Measurements from ENCODE around the gene MMP28. TPM values are rescaled to one million over a fixed set of nuclear protein-coding genes. Genes with fewer than 3 reads are reported as not detected.

MMP28 gene
- total and polyA plus RNA-seq, 7 experiments from 2014 or later, result 2.9 to 33.1 (median 14.8) TPM; not detected in 1

GRCh38 chr17:35804658-35805192 lies 9.3 kb upstream of the MMP28 start:
- Histone ChIP-seq H3K9me3 (ENCODE audit: control insufficient read depth in 2 of 3, low read length in 3 of 3) (no peaks in the 10 kb centered on the region), H3K27me3 (ENCODE audit: control insufficient read depth in 2 of 2, insufficient read depth in 2 of 2, low read length in 2 of 2) (no peaks in the 10 kb centered on the region), H3K36me3 (ENCODE audit: control insufficient read depth in 2 of 3, insufficient read depth in 3 of 3, low read length in 3 of 3) (peaks cover 0 to 5% (median 0%) of the 10 kb centered on the region in 3 experiments), H3K27ac (ENCODE audit: low read depth, low read length) (no peak overlapping the region), H3K4me1 (ENCODE audit: control insufficient read depth in 2 of 2, insufficient read depth in 2 of 2, low read length in 2 of 2) (peaks cover 6 to 32% of the 10 kb centered on the region in 2 donors), H3K4me3 (ENCODE audit: low read length) (no peak overlapping the region)
- H3K9me3 Mint-ChIP-seq, result no peaks in the 10 kb centered on the region
- ChIA-PET POLR2A (interaction anchor here (0.6 to 1.3 kb wide), 6 partner anchors 11 to 89 kb away, joined by 3 to 8 read pairs (median 4); no protein-coding TSS in a partner anchor), CTCF (interaction anchor here (0.6 to 9.0 kb wide), 9 partner anchors 9 to 683 kb away, joined by 3 to 222 read pairs (median 4); partner anchors contain the start of genes C17orf50 and MMP28)
- H3K27ac Mint-ChIP-seq, result peak overlapping the region in 5 of 9 donors; percentile 5 to 63 (median 31)
- H3K4me1 Mint-ChIP-seq, result peaks cover 28 to 66% (median 56%) of the 10 kb centered on the region in 7 donors
- H3K4me3 Mint-ChIP-seq, result peak overlapping the region in 1 of 10 donors; percentile 0
- peaks cover 0 to 5% (median 0%) of the 10 kb centered on the region in 5 donors for H3K27me3 Mint-ChIP-seq
- ATAC-seq (peak; percentile 50), DNase-seq (peak in 8 of 9 donors; percentile 38 to 80 (median 69))
- intact Hi-C loops (cut with micrococcal nuclease), result loop anchor here (1.0 to 10.0 kb wide), 11 partner anchors 9 to 1143 kb away; partner anchors contain the start of genes AATF (in 1 of the 2), LIG3 (in 1 of the 2), MMP28 (in 1 of the 2) and SLFN11 (in 1 of the 2)
- no peaks in the 10 kb centered on the region for H3K36me3 Mint-ChIP-seq

- H3K4me1 ChIP-seq (ENCODE audit: control insufficient read depth in 2 of 2, insufficient read depth in 2 of 2, low read length in 2 of 2), result peaks cover 0 to 22% of the 10 kb centered on the region in 2 donors
- peak overlapping the region; percentile 43 to 93 (median 85) for H3K27ac Mint-ChIP-seq
- H3K36me3 Mint-ChIP-seq, result no peaks in the 10 kb centered on the region
- peak; percentile 25 for ATAC-seq
- H3K27me3 Mint-ChIP-seq, result peaks cover 0 to 29% (median 6%) of the 10 kb centered on the region in 5 donors
- H3K27me3 ChIP-seq (ENCODE audit: control insufficient read depth in 2 of 2, insufficient read depth in 2 of 2, low read length in 2 of 2), result no peaks in the 10 kb centered on the region
- H3K36me3 ChIP-seq (ENCODE audit: control insufficient read depth in 2 of 3, insufficient read depth in 3 of 3, low read length in 3 of 3), result no peaks in the 10 kb centered on the region
- CTCF ChIA-PET, result interaction anchor here (0.5 to 1.4 kb wide), 5 partner anchors 9 to 661 kb away, joined by 3 to 7 read pairs (median 3); no protein-coding TSS in a partner anchor
- peak in 6 of 9 donors; percentile 19 to 34 (median 24) for DNase-seq
- H3K27ac ChIP-seq (ENCODE audit: low read depth, low read length), result peak overlapping the region; percentile 42
- H3K9me3 Mint-ChIP-seq, result peaks cover 0 to 3% (median 0%) of the 10 kb centered on the region in 11 donors
- POLR2A ChIA-PET, result interaction anchor here (1.1 kb wide), 1 partner anchor 37 kb away, joined by 6 read pairs; no protein-coding TSS in a partner anchor
- H3K4me3 ChIP-seq (ENCODE audit: low read length), result no peak overlapping the region
- peaks cover 14 to 52% (median 42%) of the 10 kb centered on the region in 7 donors for H3K4me1 Mint-ChIP-seq
- no peaks in the 10 kb centered on the region for H3K9me3 ChIP-seq (ENCODE audit: control insufficient read depth in 2 of 3, low read length in 3 of 3)
- peak overlapping the region in 9 of 10 donors; percentile 42 to 81 (median 64) for H3K4me3 Mint-ChIP-seq
- intact Hi-C loops (cut with micrococcal nuclease), result loop anchor here (10.0 kb wide), 4 partner anchors 427 to 817 kb away; partner anchors contain the start of genes LIG3 (in 1 of the 2), SLFN11 (in 1 of the 2) and SLFN5 (in 1 of the 2)
These were observed 6.3 kb upstream of the MMP28 start for GRCh38 chr17:35801583-35802224.

- Histone ChIP-seq H3K36me3 (ENCODE audit: control insufficient read depth in 2 of 3, insufficient read depth in 3 of 3, low read length in 3 of 3) (no peaks in the 10 kb centered on the region), H3K27me3 (ENCODE audit: control insufficient read depth in 2 of 2, insufficient read depth in 2 of 2, low read length in 2 of 2) (no peaks in the 10 kb centered on the region), H3K4me1 (ENCODE audit: control insufficient read depth in 2 of 2, insufficient read depth in 2 of 2, low read length in 2 of 2) (peaks cover 4 to 27% of the 10 kb centered on the region in 2 donors), H3K9me3 (ENCODE audit: control insufficient read depth in 2 of 3, low read length in 3 of 3) (no peaks in the 10 kb centered on the region), H3K27ac (ENCODE audit: low read depth, low read length) (no peak overlapping the region), H3K4me3 (ENCODE audit: low read length) (no peak overlapping the region)
- ATAC-seq (no peak), DNase-seq (no peak)
- ChIA-PET POLR2A (interaction anchor here (0.8 to 1.3 kb wide), 4 partner anchors 9 to 639 kb away, joined by 3 to 8 read pairs (median 5); partner anchors contain the start of gene TAF15), CTCF (interaction anchor here (1.3 to 2.2 kb wide), 3 partner anchors 9 to 36 kb away, joined by 4 to 9 read pairs (median 8); partner anchors contain the start of gene TAF15)
- peaks cover 0 to 3% (median 0%) of the 10 kb centered on the region in 11 donors for H3K9me3 Mint-ChIP-seq
- peaks cover 14 to 58% (median 49%) of the 10 kb centered on the region in 7 donors for H3K4me1 Mint-ChIP-seq
- peaks cover 0 to 43% (median 12%) of the 10 kb centered on the region in 5 donors for H3K27me3 Mint-ChIP-seq
- peak overlapping the region in 1 of 10 donors; percentile 3 for H3K4me3 Mint-ChIP-seq
- peak overlapping the region in 6 of 9 donors; percentile 24 to 85 (median 67) for H3K27ac Mint-ChIP-seq
- intact Hi-C loops (cut with micrococcal nuclease), result loop anchor here (10.0 kb wide), 4 partner anchors 425 to 815 kb away; partner anchors contain the start of genes LIG3 (in 1 of the 2), SLFN11 (in 1 of the 2) and SLFN5 (in 1 of the 2)
- no peaks in the 10 kb centered on the region for H3K36me3 Mint-ChIP-seq
These were observed 4.5 kb upstream of the MMP28 start for GRCh38 chr17:35799942-35800341.

GRCh38 chr17:35797918-35798317 lies 2.5 kb upstream of the MMP28 start:
- intact Hi-C loops (cut with micrococcal nuclease), result no loop called here
- no peak overlapping the region for H3K27ac Mint-ChIP-seq
- POLR2A ChIA-PET, result interaction anchor here (1.8 to 6.0 kb wide), 2 partner anchors 11 to 15 kb away, joined by 4 to 34 read pairs; partner anchors contain the start of gene TAF15

GRCh38 chr17:35797370-35797769 lies 1.9 kb upstream of the MMP28 start:
- Histone ChIP-seq H3K36me3 (ENCODE audit: control insufficient read depth in 2 of 3, insufficient read depth in 3 of 3, low read length in 3 of 3) (no peaks in the 10 kb centered on the region), H3K27me3 (ENCODE audit: control insufficient read depth in 2 of 2, insufficient read depth in 2 of 2, low read length in 2 of 2) (no peaks in the 10 kb centered on the region), H3K27ac (ENCODE audit: low read depth, low read length) (no peak overlapping the region), H3K4me3 (ENCODE audit: low read length) (no peak overlapping the region), H3K9me3 (ENCODE audit: control insufficient read depth in 2 of 3, low read length in 3 of 3) (no peaks in the 10 kb centered on the region), H3K4me1 (ENCODE audit: control insufficient read depth in 2 of 2, insufficient read depth in 2 of 2, low read length in 2 of 2) (peaks cover 4 to 33% of the 10 kb centered on the region in 2 donors)
- Mint-ChIP-seq H3K27me3 (peaks cover 0 to 68% (median 22%) of the 10 kb centered on the region in 5 donors), H3K4me3 (peak overlapping the region in 3 of 10 donors; percentile 46 to 84 (median 53)), H3K36me3 (no peaks in the 10 kb centered on the region), H3K9me3 (peaks cover 0 to 3% (median 0%) of the 10 kb centered on the region in 11 donors), H3K27ac (no peak overlapping the region), H3K4me1 (peaks cover 15 to 65% (median 54%) of the 10 kb centered on the region in 7 donors)
- ATAC-seq, result no peak
- DNase-seq, result no peak
- POLR2A ChIA-PET, result interaction anchor here (1.0 to 6.0 kb wide), 5 partner anchors 9 to 33 kb away, joined by 3 to 34 read pairs (median 4); partner anchors contain the start of gene TAF15
- intact Hi-C loops (cut with micrococcal nuclease), result no loop called here
- CTCF ChIA-PET, result interaction anchor here (0.6 to 7.1 kb wide), 5 partner anchors 12 to 87 kb away, joined by 4 to 41 read pairs (median 6); partner anchors contain the start of gene TAF15

More at GRCh38 chr17:35797918-35798317, 2.5 kb upstream of the MMP28 start:
- Histone ChIP-seq H3K4me1 (ENCODE audit: control insufficient read depth in 2 of 2, insufficient read depth in 2 of 2, low read length in 2 of 2) (peaks cover 4 to 33% of the 10 kb centered on the region in 2 donors), H3K9me3 (ENCODE audit: control insufficient read depth in 2 of 3, low read length in 3 of 3) (no peaks in the 10 kb centered on the region), H3K36me3 (ENCODE audit: control insufficient read depth in 2 of 3, insufficient read depth in 3 of 3, low read length in 3 of 3) (no peaks in the 10 kb centered on the region), H3K4me3 (ENCODE audit: low read length) (no peak overlapping the region), H3K27ac (ENCODE audit: low read depth, low read length) (no peak overlapping the region), H3K27me3 (ENCODE audit: control insufficient read depth in 2 of 2, insufficient read depth in 2 of 2, low read length in 2 of 2) (no peaks in the 10 kb centered on the region)
- DNase-seq (no peak), ATAC-seq (no peak)
- H3K4me3 Mint-ChIP-seq, result peak overlapping the region in 1 of 10 donors; percentile 12
- H3K36me3 Mint-ChIP-seq, result no peaks in the 10 kb centered on the region
- peaks cover 15 to 65% (median 54%) of the 10 kb centered on the region in 7 donors for H3K4me1 Mint-ChIP-seq
- H3K27me3 Mint-ChIP-seq, result peaks cover 0 to 62% (median 22%) of the 10 kb centered on the region in 5 donors
- peaks cover 0 to 3% (median 0%) of the 10 kb centered on the region in 11 donors for H3K9me3 Mint-ChIP-seq
- CTCF ChIA-PET, result interaction anchor here (0.6 to 7.1 kb wide), 3 partner anchors 12 to 181 kb away, joined by 3 to 41 read pairs (median 15); partner anchors contain the start of gene TAF15

All from naive thymus-derived CD4-positive, alpha-beta T cell (primary cell).